GM15510 (cell line): Measurements from ENCODE around the gene HNRNPLL.

ENCODE experiments used
- POLR2A ChIP-seq: IDR thresholded peaks from 3 replicates; pipeline ENCODE4 v1.6.1; 2011; ENCODE audit warnings: borderline replicate concordance; ENCODE audit not compliant: insufficient read length; ENCODE audit errors: extremely low read depth

Gene HNRNPLL

DNA sequence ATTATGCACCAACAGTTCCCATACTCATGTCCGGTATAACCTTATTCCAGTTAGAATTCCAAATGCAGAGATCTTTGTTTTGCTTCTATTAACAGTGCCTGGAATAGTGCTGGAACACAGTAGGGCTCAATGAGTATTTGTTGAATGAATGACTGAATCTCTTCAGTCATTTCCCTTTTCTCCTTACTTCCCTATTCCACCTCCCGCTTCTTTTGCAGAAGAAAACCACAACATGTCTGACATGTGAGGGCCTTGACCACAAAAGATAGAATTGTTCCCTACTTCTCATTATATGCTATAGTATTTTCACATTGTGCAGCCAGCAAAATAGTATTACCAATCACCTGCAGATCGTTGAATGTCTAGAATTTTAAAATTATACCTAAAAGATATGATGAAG, 19.5 kb upstream of the HNRNPLL start:
- no peak for TF ChIP-seq POLR2A

DNA sequence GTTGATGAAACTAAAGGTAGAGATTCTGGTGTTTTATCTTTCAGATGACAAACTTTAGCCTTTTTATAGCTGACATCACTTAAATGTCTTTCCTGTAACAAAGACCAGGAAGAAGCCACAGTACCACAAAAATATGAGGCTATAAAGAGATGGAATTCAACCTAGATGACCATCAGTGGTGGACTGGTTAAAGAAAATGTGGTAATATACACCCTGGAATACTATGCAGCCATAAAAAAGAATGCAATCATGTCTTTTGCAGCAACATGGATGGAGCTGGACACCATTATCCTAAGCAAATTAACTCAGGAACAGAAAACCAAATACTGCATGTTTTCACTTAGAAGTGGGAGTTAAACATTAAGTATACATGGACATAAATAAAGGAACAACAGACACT, 18.3 kb upstream of the HNRNPLL start:
- no peak for TF ChIP-seq POLR2A

DNA sequence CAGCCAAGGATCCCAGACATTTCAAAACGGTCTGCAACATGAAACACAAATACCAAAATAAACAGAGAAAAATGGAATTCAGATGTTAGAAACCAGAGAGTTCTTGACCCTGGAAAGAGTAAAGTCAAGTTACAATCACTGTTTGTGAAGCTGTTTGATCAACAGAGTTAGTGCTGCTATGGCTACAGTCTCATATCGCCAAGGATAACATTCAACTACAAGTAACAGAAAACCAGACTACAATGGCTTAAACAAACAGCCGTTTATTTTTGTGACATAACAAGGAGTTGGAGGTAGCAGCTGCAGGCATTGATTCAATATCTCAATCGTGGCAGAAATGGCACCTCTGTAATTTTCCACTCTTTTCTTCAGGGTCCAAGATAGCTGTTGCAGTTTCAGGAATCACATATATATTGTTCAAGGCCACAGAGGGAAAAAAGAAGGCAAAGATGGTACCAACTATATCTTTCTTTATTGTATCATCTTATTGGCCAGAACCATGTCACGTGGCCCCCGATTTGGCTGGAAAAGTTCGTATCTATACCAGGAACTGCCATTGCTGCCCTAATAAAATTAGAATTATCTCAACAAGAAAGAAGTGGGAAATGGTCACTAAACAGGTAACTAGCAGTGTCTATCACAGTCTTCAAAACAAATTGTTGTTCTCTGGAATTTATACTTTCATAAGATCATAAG, 17.7 kb upstream of the HNRNPLL start:
- TF ChIP-seq POLR2A = no peak

DNA sequence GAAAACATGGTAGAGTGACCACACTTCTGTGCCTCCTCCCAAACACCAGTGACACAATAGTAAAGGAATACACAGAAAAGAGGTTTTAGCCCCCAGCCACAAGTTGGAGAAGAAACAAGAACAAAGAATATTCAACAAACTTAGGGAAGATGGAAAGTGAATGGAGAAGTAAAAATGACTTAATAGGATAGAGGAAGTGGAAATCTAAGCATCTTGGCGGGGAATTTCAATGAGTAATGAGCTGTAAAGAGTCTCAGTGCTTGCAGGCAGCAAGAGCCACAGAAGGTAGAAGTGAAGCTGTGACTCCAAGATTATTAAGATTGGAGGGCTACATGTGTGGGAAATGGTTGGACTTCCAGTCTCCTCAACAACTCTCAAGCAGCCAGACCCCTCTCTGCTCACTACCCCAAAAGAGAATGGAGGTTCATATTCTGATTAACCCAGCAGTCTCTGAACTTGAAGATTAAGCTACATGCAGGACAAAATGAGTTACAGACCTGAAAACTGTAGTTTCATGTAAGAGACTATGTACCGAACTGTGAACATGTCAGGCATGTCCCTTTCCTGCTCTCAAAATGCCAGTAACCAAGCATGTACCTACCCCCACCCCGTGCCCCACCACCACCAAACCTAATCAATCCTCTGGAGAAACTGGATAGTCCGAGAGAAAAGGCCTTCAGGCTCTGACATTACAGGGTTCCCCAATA, 16.9 kb upstream of the HNRNPLL start:
- no peak for TF ChIP-seq POLR2A

DNA sequence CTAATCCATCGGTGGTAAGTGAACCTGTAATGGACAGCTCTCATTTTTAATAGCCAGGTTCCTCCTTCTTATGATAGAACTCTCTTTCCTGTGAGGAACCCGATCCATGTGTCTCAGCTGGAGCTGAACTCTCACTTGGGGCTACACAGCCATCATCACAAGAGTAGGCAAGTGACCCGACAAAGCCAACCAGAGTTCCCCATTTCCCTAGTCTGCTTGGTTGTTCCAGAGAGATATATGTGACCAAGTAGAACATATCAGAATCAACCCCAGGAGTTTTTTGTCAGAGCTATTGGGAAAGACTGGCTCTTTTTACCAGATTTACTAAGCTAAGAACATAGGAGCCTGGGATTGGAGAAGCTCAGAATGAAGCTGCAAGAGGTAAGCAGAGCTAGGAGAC, 14.6 kb upstream of the HNRNPLL start:
- TF ChIP-seq POLR2A = no peak

DNA sequence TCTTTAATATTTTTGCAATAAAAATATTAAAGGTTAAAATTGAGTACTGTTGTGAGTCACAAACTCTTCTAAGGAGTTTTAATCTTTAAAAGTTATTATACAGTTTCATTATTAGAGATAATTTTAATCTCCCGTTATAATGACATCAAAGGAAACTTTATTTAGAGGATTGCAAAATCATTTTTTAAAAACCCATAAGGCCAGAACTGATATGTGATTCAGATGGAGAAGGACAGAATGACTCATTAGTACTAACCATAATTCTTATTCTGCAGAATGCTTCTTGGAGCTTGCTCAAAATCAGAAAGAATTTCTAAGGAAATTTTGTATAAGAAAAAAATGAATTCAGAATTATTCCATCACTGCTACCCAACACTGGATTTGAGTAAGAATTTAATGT, 12.5 kb upstream of the HNRNPLL start:
- no peak for TF ChIP-seq POLR2A

DNA sequence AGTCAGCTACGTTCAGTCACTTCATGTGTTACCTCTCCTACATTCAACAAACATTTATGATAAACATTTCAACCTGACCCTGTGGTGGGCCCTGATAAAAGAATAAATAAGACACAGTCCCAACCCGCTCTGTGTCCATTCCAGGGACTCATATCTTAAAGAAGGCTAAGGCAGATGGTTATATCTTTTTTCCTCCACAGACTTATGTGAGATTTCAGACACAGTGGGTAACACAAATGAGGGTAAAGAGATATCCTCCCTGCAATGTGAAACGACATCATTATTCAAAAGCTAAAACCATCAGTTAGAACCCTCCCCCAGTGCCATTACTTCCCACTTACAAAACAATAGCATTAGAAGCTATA, 11.1 kb upstream of the HNRNPLL start:
- no peak for TF ChIP-seq POLR2A

DNA sequence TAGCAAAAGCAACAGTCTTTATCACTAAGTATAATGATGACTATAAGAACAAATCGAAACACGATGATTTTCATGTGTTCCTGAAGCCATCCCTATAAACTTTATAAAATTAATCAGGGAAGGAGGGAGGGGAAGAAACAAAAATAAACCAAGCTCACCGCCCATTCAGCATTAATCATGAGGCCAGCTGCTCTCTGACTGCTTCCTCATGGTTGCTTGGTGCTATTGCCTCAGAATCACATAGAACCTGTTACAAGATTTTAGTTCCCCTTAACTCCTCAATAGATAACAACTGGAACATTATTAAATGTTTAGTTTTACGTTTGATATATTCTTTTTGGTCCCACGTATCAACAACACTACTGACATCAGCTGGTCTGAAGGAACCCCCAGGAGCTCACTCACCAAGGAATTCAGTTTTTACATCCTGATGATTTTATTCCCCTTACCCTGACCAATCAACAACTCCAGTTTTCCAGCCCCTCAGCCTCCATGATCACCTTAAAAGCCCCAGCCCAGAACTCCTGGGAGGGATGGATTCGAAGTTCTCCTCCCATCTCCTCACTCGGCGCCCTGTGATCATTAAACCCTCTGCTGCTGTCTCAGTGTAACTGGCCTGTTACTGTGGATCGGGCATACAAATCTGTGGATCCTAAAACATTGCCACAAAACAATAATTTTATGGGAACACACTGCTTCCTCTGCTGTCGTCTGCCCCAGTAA, 10.6 kb upstream of the HNRNPLL start:
- no peak for TF ChIP-seq POLR2A

DNA sequence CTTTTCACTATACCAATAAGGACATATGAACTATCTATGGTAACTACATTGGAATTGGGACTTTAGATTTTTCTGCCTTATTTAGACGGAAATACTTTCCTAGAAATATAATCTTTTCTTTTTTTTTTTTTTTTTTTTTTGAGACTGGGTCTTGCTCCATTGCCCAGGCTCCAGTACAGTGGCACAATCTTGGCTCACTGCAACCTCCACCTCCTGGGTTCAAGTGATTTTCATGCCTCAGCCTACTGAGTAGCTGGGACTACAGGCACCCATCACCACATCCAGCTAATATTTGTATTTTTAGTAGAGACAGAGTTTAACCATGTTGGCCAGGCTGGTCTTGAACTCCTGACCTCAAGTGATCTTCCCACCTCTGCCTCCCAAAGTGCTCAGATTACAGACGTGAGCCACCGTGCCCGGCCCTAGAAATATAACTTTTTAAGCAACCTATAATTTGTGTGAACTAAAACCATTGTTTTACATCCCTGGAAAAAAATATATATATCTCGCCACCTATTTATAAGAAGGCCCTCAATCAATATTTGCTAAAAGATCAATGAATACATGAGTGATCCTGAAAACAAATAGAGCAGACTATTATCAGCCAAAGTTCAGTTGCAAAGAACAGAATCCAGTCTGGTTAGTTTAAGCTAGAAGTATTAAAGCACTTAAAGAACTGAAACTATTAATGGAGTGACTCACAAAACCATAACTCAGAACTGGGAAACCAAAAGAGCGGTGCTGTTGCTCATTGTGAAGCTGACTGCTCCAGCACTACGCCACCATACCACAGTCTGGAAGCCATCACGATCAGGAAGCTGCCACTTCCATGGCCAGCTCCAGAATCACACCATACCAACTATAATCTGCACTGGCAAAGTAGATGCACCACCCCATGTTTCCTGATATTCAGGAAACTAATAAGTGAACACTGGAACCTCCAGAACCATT, 8.4 kb upstream of the HNRNPLL start:
- no peak for TF ChIP-seq POLR2A

DNA sequence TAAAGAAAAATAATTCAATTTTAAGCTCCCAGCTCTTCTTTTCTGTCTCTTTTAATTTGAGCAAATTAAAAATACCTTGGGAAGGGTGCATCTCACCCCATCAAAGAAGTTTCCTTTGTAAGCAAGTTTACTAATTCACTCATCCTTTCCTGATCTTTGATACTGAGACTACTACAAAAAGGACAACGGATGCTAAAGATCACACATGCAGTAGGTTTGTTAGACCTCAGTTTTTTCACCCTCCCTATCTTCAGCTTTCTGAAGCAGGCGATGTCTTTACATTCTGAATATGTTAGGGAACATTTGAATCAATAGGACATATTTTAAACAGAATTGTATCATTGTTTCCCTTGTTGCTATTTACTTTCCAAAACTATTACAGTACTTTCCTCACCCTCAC, 6.0 kb upstream of the HNRNPLL start:
- no peak for TF ChIP-seq POLR2A

DNA sequence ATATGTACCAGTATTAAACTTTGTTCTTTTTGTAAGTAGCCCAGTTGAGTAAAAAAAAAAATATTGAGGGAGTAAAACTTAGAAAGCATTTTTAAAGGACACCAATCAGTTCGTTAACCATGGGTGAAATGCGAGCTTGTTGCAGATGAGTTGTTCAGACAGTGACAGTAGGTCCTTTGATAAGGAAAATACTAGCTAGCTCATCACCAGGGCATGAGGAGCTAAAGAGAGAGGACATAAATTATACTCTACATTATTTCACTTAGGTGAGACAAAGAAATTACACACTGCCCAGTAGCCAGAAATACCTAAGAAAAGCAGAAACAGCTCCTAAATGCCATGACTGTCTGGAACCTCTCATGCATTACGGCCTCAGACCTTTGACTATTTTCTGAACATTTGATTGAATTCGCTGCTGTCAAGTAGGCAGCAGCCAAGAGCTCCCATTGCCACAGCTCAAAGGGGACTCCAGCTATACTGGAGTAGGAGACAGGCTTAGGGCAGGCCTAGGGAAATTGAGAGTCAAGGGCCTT, 2.6 kb upstream of the HNRNPLL start:
- TF ChIP-seq POLR2A = no peak

DNA sequence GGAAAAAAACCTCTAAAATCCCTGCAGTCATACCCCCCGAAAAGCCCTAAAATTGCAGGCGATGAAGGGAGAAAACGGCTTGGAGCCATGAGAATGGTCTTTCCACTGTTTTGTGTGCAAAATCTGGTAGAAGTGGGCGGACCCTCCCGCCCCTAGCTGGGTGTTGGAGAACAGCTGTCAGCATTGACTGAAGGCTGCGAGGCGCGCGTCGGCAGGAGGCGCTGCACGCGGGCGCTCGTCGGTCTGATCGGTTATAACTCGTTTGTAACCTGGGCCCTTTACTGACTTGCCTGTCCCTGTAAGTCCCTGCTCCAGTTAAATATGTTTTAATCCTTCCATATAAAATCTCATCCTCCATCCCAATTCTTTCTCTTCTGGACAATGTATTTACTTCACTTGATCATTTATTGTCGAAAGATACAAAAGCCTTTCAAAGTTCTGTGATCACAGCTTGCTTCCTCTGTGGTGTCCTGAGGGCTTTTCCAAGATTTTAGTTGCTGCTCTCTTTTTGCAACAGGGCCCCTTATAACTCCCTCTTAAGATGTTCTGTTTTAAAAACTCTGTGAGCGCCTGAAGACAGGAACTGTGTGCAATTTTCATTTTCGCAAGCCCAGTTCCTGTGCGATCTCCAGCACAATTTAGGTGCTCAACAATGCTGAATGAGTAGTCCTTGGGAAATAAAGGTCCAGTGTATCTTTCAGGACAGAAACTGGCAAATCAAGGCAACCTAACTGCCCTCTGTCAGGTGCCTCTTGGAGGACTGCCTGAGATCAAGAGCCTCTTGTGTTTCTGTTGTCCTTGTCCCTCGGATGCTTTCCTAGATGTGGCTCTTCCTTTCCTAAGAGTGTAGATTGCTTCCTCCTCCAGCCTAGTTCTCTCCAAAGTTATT, 918 bp upstream of the HNRNPLL start:
- TF ChIP-seq POLR2A = no peak

DNA sequence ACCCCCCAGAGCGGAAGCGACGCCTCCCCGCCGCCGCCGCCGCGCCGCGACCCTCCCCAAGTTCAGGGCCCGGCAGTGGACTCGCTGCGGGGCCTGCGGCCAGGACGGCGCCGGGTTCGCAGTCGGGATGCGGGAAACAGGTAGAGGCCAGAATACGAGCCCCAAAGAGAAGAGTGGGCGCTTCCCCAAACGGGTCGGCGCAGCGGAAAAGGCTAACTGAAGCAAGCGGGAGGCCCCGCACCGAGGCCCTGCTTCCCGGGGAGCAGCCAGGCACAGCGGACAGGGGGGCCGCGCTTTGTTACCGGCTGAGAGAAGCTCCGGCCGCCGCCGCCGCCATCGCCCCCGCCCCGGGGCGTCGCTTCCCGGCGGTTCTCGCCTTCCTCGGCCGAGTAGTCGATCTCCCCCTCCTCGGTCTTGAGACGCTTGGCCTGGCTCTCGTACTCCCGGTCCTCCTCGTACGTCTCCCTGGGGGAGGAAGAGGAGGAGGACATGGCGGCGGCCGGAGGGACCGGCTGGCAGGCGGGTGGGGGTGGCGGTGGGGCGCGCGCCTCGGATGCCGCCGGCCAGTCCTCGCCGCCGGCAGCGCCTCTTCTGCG, 494 bp downstream of the HNRNPLL start:
- no peak for TF ChIP-seq POLR2A
